Measurements from ENCODE around the gene PPP1R3C. TPM values are rescaled to one million over a fixed set of nuclear protein-coding genes. Genes with fewer than 3 reads are reported as not detected.

The PPP1R3C gene
- total and polyA plus RNA-seq, 4 experiments from 2014 or later: not detected

- no peak overlapping the region for H3K4me3 ChIP-seq (ENCODE audit: low read length in 2 of 2)
Measured at GRCh38 chr10:91616137-91616536, 16.7 kb downstream of the PPP1R3C start.

GRCh38 chr10:91614225-91614624, 18.6 kb downstream of the PPP1R3C start:
- peaks cover 5 to 19% of the 10 kb centered on the region in 2 donors for H3K27me3 Mint-ChIP-seq
- Histone ChIP-seq H3K4me3 (ENCODE audit: low read length in 2 of 2) (no peak overlapping the region), H3K36me3 (ENCODE audit: insufficient read depth, low read length) (no peaks in the 10 kb centered on the region), H3K9me3 (ENCODE audit: control insufficient read depth in 1 of 2, low read length in 2 of 2) (no peaks in the 10 kb centered on the region), H3K4me1 (ENCODE audit: insufficient read depth, low read length) (no peaks in the 10 kb centered on the region), H3K27me3 (ENCODE audit: insufficient read depth, low read length) (no peaks in the 10 kb centered on the region), H3K27ac (ENCODE audit: low read depth, low read length) (no peak overlapping the region)
- ChIA-PET POLR2A (ENCODE audit: partially characterized antibody) (no interaction called here), CTCF (ENCODE audit: partially characterized antibody) (no interaction called here)
- peaks cover 0 to under 1% (median 0%) of the 10 kb centered on the region in 8 donors for H3K9me3 Mint-ChIP-seq
- intact Hi-C loops (cut with micrococcal nuclease): no loop called here
- no peak overlapping the region for H3K4me3 Mint-ChIP-seq
- no peaks in the 10 kb centered on the region for H3K4me1 Mint-ChIP-seq
- no peak for DNase-seq
- no peaks in the 10 kb centered on the region for H3K36me3 Mint-ChIP-seq
- H3K27ac Mint-ChIP-seq: no peak overlapping the region

More at GRCh38 chr10:91616137-91616536, 16.7 kb downstream of the PPP1R3C start:
- no peak for DNase-seq
- POLR2A ChIA-PET (ENCODE audit: partially characterized antibody): no interaction called here
- H3K4me1 ChIP-seq (ENCODE audit: insufficient read depth, low read length): no peaks in the 10 kb centered on the region
- no peaks in the 10 kb centered on the region for H3K9me3 ChIP-seq (ENCODE audit: control insufficient read depth in 1 of 2, low read length in 2 of 2)
- H3K36me3 ChIP-seq (ENCODE audit: insufficient read depth, low read length): no peaks in the 10 kb centered on the region
- Mint-ChIP-seq H3K4me3 (no peak overlapping the region), H3K4me1 (no peaks in the 10 kb centered on the region), H3K36me3 (no peaks in the 10 kb centered on the region), H3K27me3 (peaks cover 7 to 18% of the 10 kb centered on the region in 2 donors), H3K27ac (no peak overlapping the region), H3K9me3 (peaks cover 0 to 2% (median 0%) of the 10 kb centered on the region in 8 donors)
- intact Hi-C loops (cut with micrococcal nuclease): no loop called here
- CTCF ChIA-PET (ENCODE audit: partially characterized antibody): no interaction called here
- H3K27ac ChIP-seq (ENCODE audit: low read depth, low read length): no peak overlapping the region
- peaks cover under 1% of the 10 kb centered on the region for H3K27me3 ChIP-seq (ENCODE audit: insufficient read depth, low read length)

DNA sequence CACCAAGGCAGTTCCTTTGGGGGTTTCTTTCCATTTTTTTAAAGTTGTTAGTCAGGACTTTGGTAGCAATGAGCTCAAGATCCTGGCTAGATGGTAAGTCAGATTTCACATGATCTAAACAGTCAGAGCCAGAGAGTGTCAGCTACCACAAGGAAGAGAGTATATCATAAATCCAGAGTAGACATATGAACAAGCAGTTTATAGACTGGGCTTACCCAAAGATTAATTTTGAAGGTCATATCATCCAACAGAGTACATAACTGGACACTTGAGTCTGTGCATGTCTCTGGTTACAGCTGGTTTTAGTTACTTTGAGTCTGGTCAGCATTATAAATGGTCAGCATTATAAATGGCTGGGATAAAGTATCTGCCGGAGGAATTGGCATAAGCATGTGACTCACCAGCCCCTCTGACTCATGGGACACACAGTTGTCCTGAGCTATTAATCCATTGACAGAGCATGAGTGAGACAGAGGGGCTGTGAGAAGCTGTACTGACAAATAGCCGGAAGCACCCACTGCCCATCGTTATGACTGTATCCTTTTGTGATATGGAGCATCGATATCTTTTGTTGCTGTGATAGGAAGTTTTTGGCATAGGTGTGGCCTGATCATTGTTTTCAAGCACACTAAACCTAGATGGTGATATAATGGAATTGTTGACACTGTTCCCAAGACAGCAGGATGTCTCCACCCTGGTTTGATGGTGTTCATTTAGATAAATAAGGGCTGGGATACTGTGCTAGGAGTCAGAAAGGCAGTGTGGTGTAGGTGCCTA, 19.3 kb downstream of the PPP1R3C start:
- ChIA-PET POLR2A (ENCODE audit: partially characterized antibody) (no interaction called here), CTCF (ENCODE audit: partially characterized antibody) (no interaction called here)
- Histone ChIP-seq H3K4me1 (ENCODE audit: insufficient read depth, low read length) (no peaks in the 10 kb centered on the region), H3K36me3 (ENCODE audit: insufficient read depth, low read length) (no peaks in the 10 kb centered on the region), H3K27me3 (ENCODE audit: insufficient read depth, low read length) (no peaks in the 10 kb centered on the region), H3K9me3 (ENCODE audit: control insufficient read depth in 1 of 2, low read length in 2 of 2) (no peaks in the 10 kb centered on the region), H3K27ac (ENCODE audit: low read depth, low read length) (no peak overlapping the region), H3K4me3 (ENCODE audit: low read length in 2 of 2) (no peak overlapping the region)
- Mint-ChIP-seq H3K4me3 (no peak overlapping the region), H3K36me3 (no peaks in the 10 kb centered on the region), H3K27ac (no peak overlapping the region), H3K9me3 (no peaks in the 10 kb centered on the region), H3K27me3 (peaks cover 5 to 19% of the 10 kb centered on the region in 2 donors), H3K4me1 (no peaks in the 10 kb centered on the region)
- intact Hi-C loops (cut with micrococcal nuclease): no loop called here
- no peak for DNase-seq

DNA sequence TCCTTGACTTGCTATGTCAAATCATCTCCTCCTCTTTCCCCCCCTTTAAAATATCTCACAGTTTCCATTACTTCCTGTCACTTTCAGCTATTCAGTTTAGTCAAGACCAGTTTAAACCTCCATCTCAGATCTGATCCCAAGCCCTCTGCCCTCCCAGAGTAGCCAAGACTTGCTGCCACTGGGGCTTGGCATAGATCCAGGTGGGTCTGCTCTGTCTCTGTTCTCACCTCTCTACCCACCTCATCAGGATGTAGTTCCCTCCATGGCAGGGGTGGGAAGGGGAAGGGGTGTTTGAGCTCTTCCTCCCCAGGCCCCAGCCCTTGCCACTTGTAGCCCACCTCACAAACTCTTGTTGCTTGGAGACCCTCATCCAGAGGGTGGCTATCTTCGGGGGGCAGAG, 22.0 kb downstream of the PPP1R3C start:
- no peak overlapping the region for H3K27ac ChIP-seq (ENCODE audit: low read depth, low read length)
- Mint-ChIP-seq H3K9me3 (peaks cover 0 to 8% (median 3%) of the 10 kb centered on the region in 8 donors), H3K4me1 (no peaks in the 10 kb centered on the region), H3K27me3 (peaks cover 5 to 12% of the 10 kb centered on the region in 2 donors), H3K27ac (no peak overlapping the region), H3K36me3 (no peaks in the 10 kb centered on the region), H3K4me3 (no peak overlapping the region)
- ChIA-PET POLR2A (ENCODE audit: partially characterized antibody) (no interaction called here), CTCF (ENCODE audit: partially characterized antibody) (no interaction called here)
- DNase-seq: no peak
- H3K27me3 ChIP-seq (ENCODE audit: insufficient read depth, low read length): no peaks in the 10 kb centered on the region
- intact Hi-C loops (cut with micrococcal nuclease): no loop called here
- no peaks in the 10 kb centered on the region for H3K4me1 ChIP-seq (ENCODE audit: insufficient read depth, low read length)
- H3K36me3 ChIP-seq (ENCODE audit: insufficient read depth, low read length): no peaks in the 10 kb centered on the region
- no peak overlapping the region for H3K4me3 ChIP-seq (ENCODE audit: low read length in 2 of 2)
- no peaks in the 10 kb centered on the region for H3K9me3 ChIP-seq (ENCODE audit: control insufficient read depth in 1 of 2, low read length in 2 of 2)

- DNase-seq: no peak
- Histone ChIP-seq H3K27ac (ENCODE audit: low read depth, low read length) (no peak overlapping the region), H3K9me3 (ENCODE audit: control insufficient read depth in 1 of 2, low read length in 2 of 2) (no peaks in the 10 kb centered on the region), H3K27me3 (ENCODE audit: insufficient read depth, low read length) (no peaks in the 10 kb centered on the region), H3K36me3 (ENCODE audit: insufficient read depth, low read length) (no peaks in the 10 kb centered on the region), H3K4me1 (ENCODE audit: insufficient read depth, low read length) (no peaks in the 10 kb centered on the region), H3K4me3 (ENCODE audit: low read length in 2 of 2) (no peak overlapping the region)
- Mint-ChIP-seq H3K9me3 (peaks cover 2 to 12% (median 7%) of the 10 kb centered on the region in 8 donors), H3K4me3 (no peak overlapping the region), H3K36me3 (no peaks in the 10 kb centered on the region), H3K27me3 (peaks cover 2 to 11% of the 10 kb centered on the region in 2 donors), H3K27ac (no peak overlapping the region), H3K4me1 (no peaks in the 10 kb centered on the region)
- intact Hi-C loops (cut with micrococcal nuclease): no loop called here
- ChIA-PET CTCF (ENCODE audit: partially characterized antibody) (no interaction called here), POLR2A (ENCODE audit: partially characterized antibody) (no interaction called here)
Measured at GRCh38 chr10:91610444-91610843, 22.4 kb downstream of the PPP1R3C start.

DNA sequence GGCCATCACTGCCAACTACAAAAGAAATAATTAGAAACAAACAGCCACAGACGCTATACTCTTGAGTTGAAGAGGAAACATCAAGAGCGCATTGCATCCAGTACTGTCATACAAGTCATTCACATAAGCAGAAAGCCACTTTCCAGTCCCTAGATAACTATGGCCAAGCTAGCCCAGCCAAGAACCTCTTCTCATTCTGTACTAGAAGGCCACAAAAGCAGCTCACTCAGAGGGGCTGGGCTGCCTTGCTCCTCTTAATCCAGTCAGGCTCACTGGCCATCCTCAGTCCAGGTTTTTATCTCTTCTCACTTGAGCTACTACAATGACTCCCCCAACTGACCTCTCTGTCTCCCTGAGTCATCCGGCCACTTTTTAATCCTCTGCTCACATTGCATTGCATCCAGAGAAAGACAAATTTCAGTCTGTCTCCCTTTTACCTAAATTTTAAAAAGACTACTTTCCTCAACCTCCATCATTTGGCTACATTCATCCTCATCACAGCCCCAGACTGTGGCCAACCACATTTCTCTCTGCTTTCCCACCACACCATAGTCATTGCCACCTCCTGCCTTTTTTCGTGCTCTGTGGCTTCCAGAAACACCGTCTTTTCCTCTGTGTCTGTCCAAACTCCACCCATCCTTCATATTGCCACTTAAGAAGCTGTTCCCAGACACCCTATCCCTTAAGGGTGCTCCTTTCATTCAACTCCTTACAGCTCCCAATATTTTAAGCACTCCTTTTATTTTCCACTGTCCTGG, 25.0 kb downstream of the PPP1R3C start:
- no peaks in the 10 kb centered on the region for H3K36me3 ChIP-seq (ENCODE audit: insufficient read depth, low read length)
- Mint-ChIP-seq H3K9me3 (peaks cover 2 to 15% (median 8%) of the 10 kb centered on the region in 8 donors), H3K4me1 (no peaks in the 10 kb centered on the region), H3K27me3 (peaks cover 2 to 6% of the 10 kb centered on the region in 2 donors), H3K27ac (no peak overlapping the region), H3K4me3 (no peak overlapping the region), H3K36me3 (no peaks in the 10 kb centered on the region)
- no peaks in the 10 kb centered on the region for H3K4me1 ChIP-seq (ENCODE audit: insufficient read depth, low read length)
- no peak overlapping the region for H3K27ac ChIP-seq (ENCODE audit: low read depth, low read length)
- H3K9me3 ChIP-seq (ENCODE audit: control insufficient read depth in 1 of 2, low read length in 2 of 2): no peaks in the 10 kb centered on the region
- POLR2A ChIA-PET (ENCODE audit: partially characterized antibody): no interaction called here
- CTCF ChIA-PET (ENCODE audit: partially characterized antibody): no interaction called here
- H3K4me3 ChIP-seq (ENCODE audit: low read length in 2 of 2): no peak overlapping the region
- DNase-seq: no peak
- intact Hi-C loops (cut with micrococcal nuclease): no loop called here
- H3K27me3 ChIP-seq (ENCODE audit: insufficient read depth, low read length): no peaks in the 10 kb centered on the region

DNA sequence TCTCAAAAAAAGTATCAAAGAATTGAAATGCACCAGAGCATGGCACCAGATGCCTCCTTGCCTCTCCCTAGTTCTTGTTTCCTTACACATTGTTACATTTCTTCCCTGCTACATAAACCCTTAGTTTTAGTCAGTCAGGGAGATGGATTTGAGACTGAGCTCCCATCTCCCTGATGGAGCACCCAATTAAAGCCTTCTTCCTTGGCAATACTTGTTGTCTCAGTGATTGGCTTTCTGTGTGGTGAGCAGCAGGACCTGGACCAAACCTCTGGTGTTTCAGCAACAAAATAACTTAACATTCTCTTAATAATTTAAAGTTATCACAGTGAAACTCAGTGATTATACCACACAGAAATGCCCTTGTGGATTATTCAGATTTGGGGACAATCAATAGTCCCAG, 26.9 kb downstream of the PPP1R3C start:
- no peaks in the 10 kb centered on the region for H3K4me1 Mint-ChIP-seq
- ChIA-PET POLR2A (ENCODE audit: partially characterized antibody) (no interaction called here), CTCF (ENCODE audit: partially characterized antibody) (interaction anchor here (0.8 to 1.8 kb wide), 2 partner anchors 21 to 29 kb away, joined by 3 read pairs; no protein-coding TSS in a partner anchor)
- H3K27ac Mint-ChIP-seq: no peak overlapping the region
- peaks cover 2 to 15% (median 8%) of the 10 kb centered on the region in 8 donors for H3K9me3 Mint-ChIP-seq
- Histone ChIP-seq H3K4me1 (ENCODE audit: insufficient read depth, low read length) (no peaks in the 10 kb centered on the region), H3K27ac (ENCODE audit: low read depth, low read length) (no peak overlapping the region), H3K27me3 (ENCODE audit: insufficient read depth, low read length) (no peaks in the 10 kb centered on the region), H3K4me3 (ENCODE audit: low read length in 2 of 2) (no peak overlapping the region), H3K9me3 (ENCODE audit: control insufficient read depth in 1 of 2, low read length in 2 of 2) (no peaks in the 10 kb centered on the region), H3K36me3 (ENCODE audit: insufficient read depth, low read length) (no peaks in the 10 kb centered on the region)
- no peaks in the 10 kb centered on the region for H3K36me3 Mint-ChIP-seq
- H3K4me3 Mint-ChIP-seq: no peak overlapping the region
- no peak for DNase-seq
- intact Hi-C loops (cut with micrococcal nuclease): no loop called here
- peaks cover 3 to 4% of the 10 kb centered on the region in 2 donors for H3K27me3 Mint-ChIP-seq

Data from CD4-positive, alpha-beta memory T cell (primary cell).